CD14-positive monocyte (primary cell): ENCODE data around the gene SVIL. TPM values are rescaled to one million over a fixed set of nuclear protein-coding genes. Genes with fewer than 3 reads are reported as not detected.

Experiments used
- DNase-seq, 3 donors: peaks; one replicate each; pipeline ENCODE4 v3.0.0-alpha.2; 2011 to 2022
- H2AFZ ChIP-seq: 2 replicates; pipeline ENCODE4 v1.6.0; 2012; ENCODE audit warnings: mild to moderate bottlenecking, low read depth, low read length, inconsistent platforms; ENCODE audit not compliant: insufficient read depth, poor library complexity, severe bottlenecking
- H3K27ac ChIP-seq, 2 donors: 1 replicate in 1 of 2; 2 replicates in 1 of 2; pipeline ENCODE4 v1.5.1; 2012 to 2013; ENCODE audit warnings: low read length in 2 of 2, control low read depth in 1 of 2, inconsistent platforms in 1 of 2, low read depth in 1 of 2, mild to moderate bottlenecking in 1 of 2
- H3K27me3 ChIP-seq, 2 donors: one replicate each; pipeline versions ENCODE4 v1.6.0 to v1.6.1; 2011 to 2013; ENCODE audit warnings: low read length in 2 of 2; ENCODE audit not compliant: control insufficient read depth in 2 of 2, insufficient read depth in 2 of 2
- H3K36me3 ChIP-seq, 2 donors: replicated peaks in 1 of 2; 1 replicate in 1 of 2; 2 replicates in 1 of 2; pipeline versions ENCODE4 v1.5.1 to v1.6.1; 2012 to 2013; ENCODE audit warnings: low read length in 2 of 2, control low read depth in 1 of 2, inconsistent platforms in 1 of 2, mild to moderate bottlenecking in 1 of 2; ENCODE audit not compliant: insufficient read depth in 2 of 2, control insufficient read depth in 1 of 2
- H3K4me1 ChIP-seq, 2 donors: 1 replicate in 1 of 2; 2 replicates in 1 of 2; pipeline versions ENCODE4 v1.5.1 to v1.6.1; 2012 to 2013; ENCODE audit warnings: low read length in 2 of 2, control low read depth in 1 of 2, inconsistent platforms in 1 of 2, mild to moderate bottlenecking in 1 of 2, moderate library complexity in 1 of 2; ENCODE audit not compliant: insufficient read depth in 2 of 2, control insufficient read depth in 1 of 2
- H3K4me2 ChIP-seq: replicated peaks from 2 replicates; pipeline ENCODE3; 2012; ENCODE audit warnings: low read length, moderate library complexity, mild to moderate bottlenecking; ENCODE audit not compliant: poor library complexity, severe bottlenecking; ENCODE audit errors: extremely low read depth
- H3K4me3 ChIP-seq, 3 experiments: fragments of 200-600 bp in 1 of 3; sonication (generic) in 1 of 3; replicated peaks in 1 of 3; 1 replicate in 2 of 3; 2 replicates in 1 of 3; pipeline ENCODE4 v1.5.1; 2011 to 2013; ENCODE audit warnings: low read length in 3 of 3, mild to moderate bottlenecking in 3 of 3, control low read depth in 2 of 3, low read depth in 2 of 3, inconsistent platforms in 1 of 3, moderate library complexity in 1 of 3
- H3K79me2 ChIP-seq: 2 replicates; pipeline ENCODE4 v1.6.0; 2012; ENCODE audit warnings: mild to moderate bottlenecking, control low read depth, inconsistent platforms, low read length, moderate library complexity; ENCODE audit not compliant: insufficient read depth
- H3K9ac ChIP-seq: 2 replicates; pipeline ENCODE4 v1.6.0; 2017; ENCODE audit warnings: low read length, mild to moderate bottlenecking; ENCODE audit not compliant: insufficient read depth, poor library complexity, severe bottlenecking
- H3K9me3 ChIP-seq, 2 donors: replicated peaks in 1 of 2; 1 replicate in 1 of 2; 2 replicates in 1 of 2; pipeline versions ENCODE4 v1.5.1 to v1.6.1; 2012 to 2013; ENCODE audit warnings: low read length in 2 of 2, control low read depth in 1 of 2; ENCODE audit not compliant: control insufficient read depth in 1 of 2, insufficient read depth in 1 of 2
- H4K20me1 ChIP-seq: 2 replicates; pipeline ENCODE4 v1.6.0; 2012; ENCODE audit warnings: mild to moderate bottlenecking, low read length, control low read depth, moderate library complexity; ENCODE audit not compliant: insufficient read depth
- H3K27ac Mint-ChIP-seq, 7 donors: one replicate each; pipeline ENCODE4 v1.8.0; 2020; ENCODE audit warnings: mild to moderate bottlenecking in 7 of 7, mixed read lengths in 7 of 7, moderate library complexity in 6 of 7, inconsistent platforms in 2 of 7
- H3K27me3 Mint-ChIP-seq, 3 donors: one replicate each; pipeline ENCODE4 v1.8.0; 2021 to 2022; ENCODE audit warnings: low read depth in 3 of 3, mild to moderate bottlenecking in 3 of 3, mixed read lengths in 3 of 3, moderate library complexity in 3 of 3, inconsistent platforms in 1 of 3
- H3K36me3 Mint-ChIP-seq, 2 donors: one replicate each; pipeline ENCODE4 v1.8.0; 2020; ENCODE audit warnings: mixed read lengths in 2 of 2, inconsistent platforms in 1 of 2, mild to moderate bottlenecking in 1 of 2
- H3K4me1 Mint-ChIP-seq: one replicate; pipeline ENCODE4 v1.8.0; 2020; ENCODE audit warnings: mild to moderate bottlenecking, mixed read lengths
- H3K4me3 Mint-ChIP-seq, 2 donors: one replicate each; pipeline ENCODE4 v1.8.0; 2020; ENCODE audit warnings: mild to moderate bottlenecking in 2 of 2, mixed read lengths in 2 of 2, moderate library complexity in 1 of 2
- H3K9me3 Mint-ChIP-seq, 7 donors: one replicate each; pipeline ENCODE4 v1.8.0; 2020 to 2022; ENCODE audit warnings: mixed read lengths in 7 of 7, mild to moderate bottlenecking in 6 of 7, moderate library complexity in 6 of 7, inconsistent platforms in 2 of 7
- CTCF ChIP-seq: fragments of 200-600 bp; IDR thresholded peaks from one replicate; pipeline ENCODE4 v1.8.0; 2022; ENCODE audit warnings: antibody characterized with exemption, mild to moderate bottlenecking
- WGBS: methylation state at CpG from one replicate; pipeline ENCODE4 v1.1.5; 2013; ENCODE audit warnings: missing lambda C conversion rate; ENCODE audit not compliant: insufficient coverage; 5-methylcytosine and 5-hydroxymethylcytosine counted together
- intact Hi-C, 2 donors: fragments of 100-400 bp; cut with micrococcal nuclease; formaldehyde crosslinking; loops; one replicate each; pipeline versions ENCODE4 v1.15.0 to v1.15.1; 2023
- polyA plus RNA-seq, 3 donors: library from polyadenylated mRNA; depleted of rRNA in 1 of 3; unstranded in 2 of 3; stranded (reverse) in 1 of 3; fragments of 300-500 nt in 2 of 3; fragments of >200 nt in 1 of 3; fragmentation: Illumina TruSeq in 2 of 3; gene quantifications; 1 replicate in 2 of 3; 2 replicates in 1 of 3; pipeline ENCODE4 v1.2.3, GENCODE V29; 2012 to 2021

SVIL gene
- polyA plus RNA-seq, 3 donors: 2.1 to 14.3 (median 5.8) TPM

- Histone ChIP-seq H3K4me1 (no peaks in the 10 kb centered on the region), H3K9me3 (no peaks in the 10 kb centered on the region), H3K4me3 (no peak overlapping the region), H3K27me3 (no peaks in the 10 kb centered on the region), H3K36me3 (peaks cover 67 to 97% of the 10 kb centered on the region in 2 donors), H2AFZ (no peak overlapping the region), H3K9ac (no peak overlapping the region), H3K27ac (no peak overlapping the region), H3K79me2 (no peaks in the 10 kb centered on the region), H3K4me2 (no peak overlapping the region), H4K20me1 (no peaks in the 10 kb centered on the region)
- H3K4me1 Mint-ChIP-seq: peaks cover 5% of the 10 kb centered on the region
- TF ChIP-seq CTCF: no peak
- DNase-seq: no peak
- intact Hi-C loops: no loop called here
- H3K4me3 Mint-ChIP-seq: no peak overlapping the region
- 97% methylated on average over 16 of the region's 19 CpGs for WGBS
- peaks cover 0 to 2% (median 0%) of the 10 kb centered on the region in 3 donors for H3K27me3 Mint-ChIP-seq
- no peaks in the 10 kb centered on the region for H3K9me3 Mint-ChIP-seq
- no peak overlapping the region for H3K27ac Mint-ChIP-seq
- H3K36me3 Mint-ChIP-seq: peaks cover 67 to 82% of the 10 kb centered on the region in 2 donors
These were observed 161.2 kb downstream of the SVIL start for GRCh38 chr10:29473406-29474100.

GRCh38 chr10:29473087-29473356 lies 161.7 kb downstream of the SVIL start:
- 100% methylated on average over 2 of the region's 6 CpGs for WGBS
- peaks cover 62 to 95% of the 10 kb centered on the region in 2 donors for H3K36me3 ChIP-seq
- no peaks in the 10 kb centered on the region for H3K9me3 ChIP-seq

More at GRCh38 chr10:29473087-29473356, 161.7 kb downstream of the SVIL start:
- Mint-ChIP-seq H3K4me1 (peaks cover 5% of the 10 kb centered on the region), H3K27me3 (peaks cover 0 to 2% (median 0%) of the 10 kb centered on the region in 3 donors), H3K9me3 (no peaks in the 10 kb centered on the region), H3K4me3 (no peak overlapping the region), H3K27ac (no peak overlapping the region), H3K36me3 (peaks cover 69 to 82% of the 10 kb centered on the region in 2 donors)
- H3K9ac ChIP-seq: no peak overlapping the region
- H3K4me3 ChIP-seq: no peak overlapping the region
- DNase-seq: no peak
- H3K27me3 ChIP-seq: no peaks in the 10 kb centered on the region
- no peaks in the 10 kb centered on the region for H3K79me2 ChIP-seq
- H3K27ac ChIP-seq: no peak overlapping the region
- H3K4me1 ChIP-seq: no peaks in the 10 kb centered on the region
- H4K20me1 ChIP-seq: no peaks in the 10 kb centered on the region
- H3K4me2 ChIP-seq: no peak overlapping the region
- TF ChIP-seq CTCF: no peak
- no peak overlapping the region for H2AFZ ChIP-seq
- intact Hi-C loops: no loop called here
